OCI-LY7 (cell line): ENCODE data around the gene CXCL9.
"Not testable (repeated sequence)": the region's sequence is repeated elsewhere in the genome, so short reads cannot be mapped to it uniquely, and the experiment has no call there.

Experiments used
- EZH2phosphoT487 ChIP-seq: fragments of 200-600 bp; sonication (generic); IDR thresholded peaks from 2 replicates; pipeline ENCODE4 v1.6.1; 2018; ENCODE audit warnings: low read depth, borderline replicate concordance, mild to moderate bottlenecking, mixed run types, antibody characterized with exemption, low read length, moderate library complexity, mixed read lengths
- TF ChIP-seq, protein P1 (sequence below): fragments of 200-600 bp; sonication (generic); conservative IDR thresholded peaks from 2 replicates; pipeline ENCODE4 v1.5.1; 2014; ENCODE audit warnings: mild to moderate bottlenecking, antibody characterized with exemption, low read length, moderate library complexity, mixed read lengths

- TF ChIP-seq, protein P1, sequence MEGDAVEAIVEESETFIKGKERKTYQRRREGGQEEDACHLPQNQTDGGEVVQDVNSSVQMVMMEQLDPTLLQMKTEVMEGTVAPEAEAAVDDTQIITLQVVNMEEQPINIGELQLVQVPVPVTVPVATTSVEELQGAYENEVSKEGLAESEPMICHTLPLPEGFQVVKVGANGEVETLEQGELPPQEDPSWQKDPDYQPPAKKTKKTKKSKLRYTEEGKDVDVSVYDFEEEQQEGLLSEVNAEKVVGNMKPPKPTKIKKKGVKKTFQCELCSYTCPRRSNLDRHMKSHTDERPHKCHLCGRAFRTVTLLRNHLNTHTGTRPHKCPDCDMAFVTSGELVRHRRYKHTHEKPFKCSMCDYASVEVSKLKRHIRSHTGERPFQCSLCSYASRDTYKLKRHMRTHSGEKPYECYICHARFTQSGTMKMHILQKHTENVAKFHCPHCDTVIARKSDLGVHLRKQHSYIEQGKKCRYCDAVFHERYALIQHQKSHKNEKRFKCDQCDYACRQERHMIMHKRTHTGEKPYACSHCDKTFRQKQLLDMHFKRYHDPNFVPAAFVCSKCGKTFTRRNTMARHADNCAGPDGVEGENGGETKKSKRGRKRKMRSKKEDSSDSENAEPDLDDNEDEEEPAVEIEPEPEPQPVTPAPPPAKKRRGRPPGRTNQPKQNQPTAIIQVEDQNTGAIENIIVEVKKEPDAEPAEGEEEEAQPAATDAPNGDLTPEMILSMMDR, result not testable (repeated sequence)
- not testable (repeated sequence) for TF ChIP-seq EZH2phosphoT487
These were observed 36.0 kb upstream of the CXCL9 start for GRCh38 chr4:76043306-76043705.
